ENCODE measurements around the gene PCGF2. TPM values are rescaled to one million over a fixed set of nuclear protein-coding genes. Genes with fewer than 3 reads are reported as not detected.

PCGF2 gene
- total and polyA plus RNA-seq, 10 of the 15 experiments (the other 5 are each of a cell fraction or from before 2014, with no cell fraction given): 2.7 to 35.6 (median 7.2) TPM

DNA sequence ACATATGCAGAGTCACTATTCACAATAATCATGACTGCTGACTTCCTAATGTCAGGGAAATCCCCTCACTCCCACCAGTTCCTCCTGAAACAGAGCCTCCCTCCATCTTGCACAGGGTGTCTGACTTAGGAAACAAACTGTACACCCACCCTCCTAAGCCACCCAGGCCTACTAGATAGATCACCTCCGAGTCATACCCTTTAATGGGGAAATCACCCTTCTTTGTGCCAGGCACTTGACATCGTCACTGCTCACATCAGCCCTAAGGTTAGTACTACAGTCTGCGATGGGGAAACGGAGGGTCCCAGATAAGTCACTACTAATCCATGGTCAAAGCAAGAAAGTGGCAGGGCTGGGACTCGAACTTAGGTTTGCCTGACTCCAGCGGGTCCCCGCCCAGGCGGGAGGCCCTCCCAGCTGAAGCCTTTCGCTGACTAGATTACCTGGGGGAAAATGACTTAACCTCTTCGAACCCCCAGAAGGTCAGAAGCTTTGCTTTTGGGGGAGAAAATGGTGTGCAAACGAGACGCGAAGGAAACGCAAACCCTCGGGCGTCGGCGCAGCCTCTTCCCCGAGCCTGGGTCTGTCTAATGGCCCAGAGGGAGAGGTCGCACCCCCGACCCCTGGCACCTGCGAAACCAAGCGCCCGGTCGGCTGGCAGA lies 46.5 kb downstream of the PCGF2 start (continued):
- TF ChIP-seq, protein P1, sequence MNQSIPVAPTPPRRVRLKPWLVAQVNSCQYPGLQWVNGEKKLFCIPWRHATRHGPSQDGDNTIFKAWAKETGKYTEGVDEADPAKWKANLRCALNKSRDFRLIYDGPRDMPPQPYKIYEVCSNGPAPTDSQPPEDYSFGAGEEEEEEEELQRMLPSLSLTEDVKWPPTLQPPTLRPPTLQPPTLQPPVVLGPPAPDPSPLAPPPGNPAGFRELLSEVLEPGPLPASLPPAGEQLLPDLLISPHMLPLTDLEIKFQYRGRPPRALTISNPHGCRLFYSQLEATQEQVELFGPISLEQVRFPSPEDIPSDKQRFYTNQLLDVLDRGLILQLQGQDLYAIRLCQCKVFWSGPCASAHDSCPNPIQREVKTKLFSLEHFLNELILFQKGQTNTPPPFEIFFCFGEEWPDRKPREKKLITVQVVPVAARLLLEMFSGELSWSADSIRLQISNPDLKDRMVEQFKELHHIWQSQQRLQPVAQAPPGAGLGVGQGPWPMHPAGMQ (IDR thresholded peaks at IDR 0.05; ENCODE audit: borderline replicate concordance): no peak
- TF ChIP-seq SMARCA5 (IDR thresholded peaks at IDR 0.05): no peak
- no peak for TF ChIP-seq MYC (IDR thresholded peaks at IDR 0.05; ENCODE audit: insufficient read depth, insufficient read length, insufficient replicate concordance, low read length, severe bottlenecking)
- TF ChIP-seq, protein P2, sequence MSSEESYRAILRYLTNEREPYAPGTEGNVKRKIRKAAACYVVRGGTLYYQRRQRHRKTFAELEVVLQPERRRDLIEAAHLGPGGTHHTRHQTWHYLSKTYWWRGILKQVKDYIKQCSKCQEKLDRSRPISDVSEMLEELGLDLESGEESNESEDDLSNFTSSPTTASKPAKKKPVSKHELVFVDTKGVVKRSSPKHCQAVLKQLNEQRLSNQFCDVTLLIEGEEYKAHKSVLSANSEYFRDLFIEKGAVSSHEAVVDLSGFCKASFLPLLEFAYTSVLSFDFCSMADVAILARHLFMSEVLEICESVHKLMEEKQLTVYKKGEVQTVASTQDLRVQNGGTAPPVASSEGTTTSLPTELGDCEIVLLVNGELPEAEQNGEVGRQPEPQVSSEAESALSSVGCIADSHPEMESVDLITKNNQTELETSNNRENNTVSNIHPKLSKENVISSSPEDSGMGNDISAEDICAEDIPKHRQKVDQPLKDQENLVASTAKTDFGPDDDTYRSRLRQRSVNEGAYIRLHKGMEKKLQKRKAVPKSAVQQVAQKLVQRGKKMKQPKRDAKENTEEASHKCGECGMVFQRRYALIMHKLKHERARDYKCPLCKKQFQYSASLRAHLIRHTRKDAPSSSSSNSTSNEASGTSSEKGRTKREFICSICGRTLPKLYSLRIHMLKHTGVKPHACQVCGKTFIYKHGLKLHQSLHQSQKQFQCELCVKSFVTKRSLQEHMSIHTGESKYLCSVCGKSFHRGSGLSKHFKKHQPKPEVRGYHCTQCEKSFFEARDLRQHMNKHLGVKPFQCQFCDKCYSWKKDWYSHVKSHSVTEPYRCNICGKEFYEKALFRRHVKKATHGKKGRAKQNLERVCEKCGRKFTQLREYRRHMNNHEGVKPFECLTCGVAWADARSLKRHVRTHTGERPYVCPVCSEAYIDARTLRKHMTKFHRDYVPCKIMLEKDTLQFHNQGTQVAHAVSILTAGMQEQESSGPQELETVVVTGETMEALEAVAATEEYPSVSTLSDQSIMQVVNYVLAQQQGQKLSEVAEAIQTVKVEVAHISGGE (CRISPR knock-in tag; IDR thresholded peaks at IDR 0.05): no peak
- TF ChIP-seq, protein P3, sequence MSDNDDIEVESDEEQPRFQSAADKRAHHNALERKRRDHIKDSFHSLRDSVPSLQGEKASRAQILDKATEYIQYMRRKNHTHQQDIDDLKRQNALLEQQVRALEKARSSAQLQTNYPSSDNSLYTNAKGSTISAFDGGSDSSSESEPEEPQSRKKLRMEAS (IDR thresholded peaks at IDR 0.05; ENCODE audit: low read depth, low read length): 0 out of 2 replicates have a peak, but pooled peaks have one; percentile 6
- no peak for TF ChIP-seq RCOR1 (conservative IDR thresholded peaks at IDR 0.05; ENCODE audit: low read depth, low read length)
- no peak for TF ChIP-seq MXI1 (IDR thresholded peaks at IDR 0.05; ENCODE audit: low read depth, low read length)
- peak; percentile 58; the same call in 1 of the 2 replicates for TF ChIP-seq CREM (IDR thresholded peaks at IDR 0.05; ENCODE audit: low read depth)
- peak; percentile 4 for TF ChIP-seq MEF2B (IDR thresholded peaks at IDR 0.05; ENCODE audit: partially characterized antibody, poor library complexity, severe bottlenecking)
- no peak for TF ChIP-seq MTA2 (IDR thresholded peaks at IDR 0.05; ENCODE audit: low read depth)
- TF ChIP-seq, protein P4, sequence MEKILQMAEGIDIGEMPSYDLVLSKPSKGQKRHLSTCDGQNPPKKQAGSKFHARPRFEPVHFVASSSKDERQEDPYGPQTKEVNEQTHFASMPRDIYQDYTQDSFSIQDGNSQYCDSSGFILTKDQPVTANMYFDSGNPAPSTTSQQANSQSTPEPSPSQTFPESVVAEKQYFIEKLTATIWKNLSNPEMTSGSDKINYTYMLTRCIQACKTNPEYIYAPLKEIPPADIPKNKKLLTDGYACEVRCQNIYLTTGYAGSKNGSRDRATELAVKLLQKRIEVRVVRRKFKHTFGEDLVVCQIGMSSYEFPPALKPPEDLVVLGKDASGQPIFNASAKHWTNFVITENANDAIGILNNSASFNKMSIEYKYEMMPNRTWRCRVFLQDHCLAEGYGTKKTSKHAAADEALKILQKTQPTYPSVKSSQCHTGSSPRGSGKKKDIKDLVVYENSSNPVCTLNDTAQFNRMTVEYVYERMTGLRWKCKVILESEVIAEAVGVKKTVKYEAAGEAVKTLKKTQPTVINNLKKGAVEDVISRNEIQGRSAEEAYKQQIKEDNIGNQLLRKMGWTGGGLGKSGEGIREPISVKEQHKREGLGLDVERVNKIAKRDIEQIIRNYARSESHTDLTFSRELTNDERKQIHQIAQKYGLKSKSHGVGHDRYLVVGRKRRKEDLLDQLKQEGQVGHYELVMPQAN (conservative IDR thresholded peaks at IDR 0.05): peak; percentile 20; the same call in 1 of the 2 replicates
- TF ChIP-seq TARDBP (IDR thresholded peaks at IDR 0.05; ENCODE audit: borderline replicate concordance): no peak
- TF ChIP-seq RAD21 (IDR thresholded peaks at IDR 0.05; ENCODE audit: insufficient read depth, low read depth, low read length): no peak
- TF ChIP-seq, protein P5, sequence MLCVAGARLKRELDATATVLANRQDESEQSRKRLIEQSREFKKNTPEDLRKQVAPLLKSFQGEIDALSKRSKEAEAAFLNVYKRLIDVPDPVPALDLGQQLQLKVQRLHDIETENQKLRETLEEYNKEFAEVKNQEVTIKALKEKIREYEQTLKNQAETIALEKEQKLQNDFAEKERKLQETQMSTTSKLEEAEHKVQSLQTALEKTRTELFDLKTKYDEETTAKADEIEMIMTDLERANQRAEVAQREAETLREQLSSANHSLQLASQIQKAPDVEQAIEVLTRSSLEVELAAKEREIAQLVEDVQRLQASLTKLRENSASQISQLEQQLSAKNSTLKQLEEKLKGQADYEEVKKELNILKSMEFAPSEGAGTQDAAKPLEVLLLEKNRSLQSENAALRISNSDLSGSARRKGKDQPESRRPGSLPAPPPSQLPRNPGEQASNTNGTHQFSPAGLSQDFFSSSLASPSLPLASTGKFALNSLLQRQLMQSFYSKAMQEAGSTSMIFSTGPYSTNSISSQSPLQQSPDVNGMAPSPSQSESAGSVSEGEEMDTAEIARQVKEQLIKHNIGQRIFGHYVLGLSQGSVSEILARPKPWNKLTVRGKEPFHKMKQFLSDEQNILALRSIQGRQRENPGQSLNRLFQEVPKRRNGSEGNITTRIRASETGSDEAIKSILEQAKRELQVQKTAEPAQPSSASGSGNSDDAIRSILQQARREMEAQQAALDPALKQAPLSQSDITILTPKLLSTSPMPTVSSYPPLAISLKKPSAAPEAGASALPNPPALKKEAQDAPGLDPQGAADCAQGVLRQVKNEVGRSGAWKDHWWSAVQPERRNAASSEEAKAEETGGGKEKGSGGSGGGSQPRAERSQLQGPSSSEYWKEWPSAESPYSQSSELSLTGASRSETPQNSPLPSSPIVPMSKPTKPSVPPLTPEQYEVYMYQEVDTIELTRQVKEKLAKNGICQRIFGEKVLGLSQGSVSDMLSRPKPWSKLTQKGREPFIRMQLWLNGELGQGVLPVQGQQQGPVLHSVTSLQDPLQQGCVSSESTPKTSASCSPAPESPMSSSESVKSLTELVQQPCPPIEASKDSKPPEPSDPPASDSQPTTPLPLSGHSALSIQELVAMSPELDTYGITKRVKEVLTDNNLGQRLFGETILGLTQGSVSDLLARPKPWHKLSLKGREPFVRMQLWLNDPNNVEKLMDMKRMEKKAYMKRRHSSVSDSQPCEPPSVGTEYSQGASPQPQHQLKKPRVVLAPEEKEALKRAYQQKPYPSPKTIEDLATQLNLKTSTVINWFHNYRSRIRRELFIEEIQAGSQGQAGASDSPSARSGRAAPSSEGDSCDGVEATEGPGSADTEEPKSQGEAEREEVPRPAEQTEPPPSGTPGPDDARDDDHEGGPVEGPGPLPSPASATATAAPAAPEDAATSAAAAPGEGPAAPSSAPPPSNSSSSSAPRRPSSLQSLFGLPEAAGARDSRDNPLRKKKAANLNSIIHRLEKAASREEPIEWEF (IDR thresholded peaks at IDR 0.05; ENCODE audit: insufficient replicate concordance, low read depth, low read length): peak; percentile 46
- TF ChIP-seq CREB1 (IDR thresholded peaks at IDR 0.05; ENCODE audit: low read depth): peak; percentile 67
- no peak for TF ChIP-seq LARP7 (IDR thresholded peaks at IDR 0.05)

Data from GM12878 (cell line).